DOHH2 (cell line): ENCODE results near the gene OXCT1.
"Not testable (repeated sequence)": the region's sequence is repeated elsewhere in the genome, so short reads cannot be mapped to it uniquely, and the experiment has no call there.

ENCODE experiments used
- H3F3A ChIP-seq: fragments of 200-600 bp; sonication (generic), shearing (Covaris generic); 2 replicates; pipeline ENCODE4 v1.6.0; 2016; ENCODE audit warnings: antibody characterized with exemption, mild to moderate bottlenecking; ENCODE audit not compliant: control insufficient read depth, insufficient read depth
- H3K27ac ChIP-seq: fragments of 200-600 bp; sonication (generic); 2 replicates; pipeline ENCODE4 v1.5.1; 2014; ENCODE audit warnings: low read depth, mild to moderate bottlenecking, low read length, moderate library complexity
- H3K27me3 ChIP-seq: fragments of 200-600 bp; sonication (generic); 2 replicates; pipeline ENCODE4 v1.6.1; 2014; ENCODE audit warnings: mild to moderate bottlenecking, low read length, mixed read lengths; ENCODE audit not compliant: control insufficient read depth
- H3K36me3 ChIP-seq: fragments of 200-600 bp; sonication (generic); 2 replicates; pipeline ENCODE4 v1.6.1; 2014; ENCODE audit warnings: mild to moderate bottlenecking, low read length, moderate library complexity, mixed read lengths; ENCODE audit not compliant: control insufficient read depth
- H3K4me1 ChIP-seq: fragments of 200-600 bp; sonication (generic); 2 replicates; pipeline ENCODE4 v1.6.1; 2014; ENCODE audit warnings: mild to moderate bottlenecking, low read length, mixed read lengths; ENCODE audit not compliant: control insufficient read depth
- H3K4me2 ChIP-seq: fragments of 200-600 bp; sonication (generic); 2 replicates; pipeline ENCODE4 v1.6.0; 2014; ENCODE audit warnings: mild to moderate bottlenecking, low read length, moderate library complexity
- H3K4me3 ChIP-seq: fragments of 200-600 bp; sonication (generic); 2 replicates; pipeline ENCODE4 v1.5.1; 2014; ENCODE audit warnings: mild to moderate bottlenecking, low read length, mixed read lengths
- H3K79me2 ChIP-seq: fragments of 200-600 bp; sonication (generic); 2 replicates; pipeline ENCODE4 v1.6.1; 2014; ENCODE audit warnings: mild to moderate bottlenecking, low read length, mixed read lengths; ENCODE audit not compliant: control insufficient read depth
- H3K9me2 ChIP-seq: fragments of 200-600 bp; sonication (generic); replicated peaks from 2 replicates; pipeline ENCODE4 v1.6.1; 2014; ENCODE audit warnings: mild to moderate bottlenecking, low read length, mixed read lengths; ENCODE audit not compliant: control insufficient read depth
- H3K9me3 ChIP-seq: fragments of 200-600 bp; sonication (generic); 2 replicates; pipeline ENCODE4 v1.6.1; 2014; ENCODE audit warnings: antibody characterized with exemption, low read length, mixed read lengths; ENCODE audit not compliant: control insufficient read depth, insufficient read depth
- H4K20me1 ChIP-seq: fragments of 200-600 bp; sonication (generic); 2 replicates; pipeline ENCODE4 v1.6.0; 2014; ENCODE audit warnings: low read depth, mild to moderate bottlenecking, antibody characterized with exemption, low read length, moderate library complexity; ENCODE audit not compliant: control insufficient read depth, insufficient read depth
- CTCF ChIP-seq: fragments of 200-600 bp; sonication (generic); IDR thresholded peaks from one replicate; pipeline ENCODE4 v1.5.1; 2014; ENCODE audit warnings: antibody characterized with exemption, mild to moderate bottlenecking, low read depth, low read length; ENCODE audit not compliant: poor library complexity, severe bottlenecking
- EZH2phosphoT487 ChIP-seq: fragments of 200-600 bp; sonication (generic); IDR thresholded peaks from 2 replicates; pipeline ENCODE4 v1.6.1; 2017; ENCODE audit warnings: borderline replicate concordance, mild to moderate bottlenecking, antibody characterized with exemption, low read length, moderate library complexity, mixed read lengths

Gene OXCT1

GRCh38 chr5:41716382-41716781 is 153.8 kb downstream of the OXCT1 start:
- TF ChIP-seq CTCF (no peak), EZH2phosphoT487 (no peak)
- H3K27me3 ChIP-seq, result no peaks in the 10 kb centered on the region; the same call in 1 of the 2 replicates
- no peaks in the 10 kb centered on the region for H3K4me1 ChIP-seq
- no peak overlapping the region for H3K4me3 ChIP-seq
- H3K36me3 ChIP-seq, result no peaks in the 10 kb centered on the region
- no peaks in the 10 kb centered on the region for H3F3A ChIP-seq
- no peaks in the 10 kb centered on the region for H3K79me2 ChIP-seq
- no peaks in the 10 kb centered on the region for H3K9me2 ChIP-seq
- H4K20me1 ChIP-seq, result no peaks in the 10 kb centered on the region
- H3K4me2 ChIP-seq, result no peak overlapping the region
- no peaks in the 10 kb centered on the region for H3K9me3 ChIP-seq
- H3K27ac ChIP-seq, result no peak overlapping the region

GRCh38 chr5:41714446-41714845 is 155.8 kb downstream of the OXCT1 start:
- not testable (repeated sequence) for H3K79me2 ChIP-seq

GRCh38 chr5:41708604-41708940 is 161.7 kb downstream of the OXCT1 start:
- H3K4me3 ChIP-seq, result no peak overlapping the region

More at GRCh38 chr5:41714446-41714845, 155.8 kb downstream of the OXCT1 start:
- H3K4me1 ChIP-seq, H3K27ac ChIP-seq, H3F3A ChIP-seq, H3K27me3 ChIP-seq, H3K9me3 ChIP-seq, H3K36me3 ChIP-seq, H4K20me1 ChIP-seq, H3K4me3 ChIP-seq, H3K9me2 ChIP-seq, H3K4me2 ChIP-seq: not testable (repeated sequence)

More at GRCh38 chr5:41708604-41708940, 161.7 kb downstream of the OXCT1 start:
- no peak for TF ChIP-seq EZH2phosphoT487
- no peak for TF ChIP-seq CTCF
- H3K9me3 ChIP-seq, result no peaks in the 10 kb centered on the region
- no peaks in the 10 kb centered on the region for H3K36me3 ChIP-seq
- 0 out of 2 replicates have a peak, but pooled peaks cover 3% of the 10 kb centered on the region for H3K27me3 ChIP-seq
- H3K4me1 ChIP-seq, result no peaks in the 10 kb centered on the region
- H3K27ac ChIP-seq, result no peak overlapping the region
- no peak overlapping the region for H3K4me2 ChIP-seq
- H3F3A ChIP-seq, result no peaks in the 10 kb centered on the region
- H3K9me2 ChIP-seq, result no peaks in the 10 kb centered on the region
- no peaks in the 10 kb centered on the region for H3K79me2 ChIP-seq
- H4K20me1 ChIP-seq, result no peaks in the 10 kb centered on the region
